Mammary epithelial cell (primary cell): ENCODE data around the gene DOCK2.

Source experiments
- EZH2 ChIP-seq: IDR thresholded peaks from 2 replicates; pipeline ENCODE4 v1.6.1; 2012; ENCODE audit warnings: low read length, inconsistent platforms, borderline replicate concordance
- TF ChIP-seq, protein P1 (sequence below), 2 donors: IDR thresholded peaks in 1 of 2; conservative IDR thresholded peaks in 1 of 2; 2 replicates each; pipeline ENCODE4 v1.5.1; 2011 to 2012; ENCODE audit warnings: inconsistent platforms in 2 of 2, low read length in 2 of 2, mild to moderate bottlenecking in 2 of 2, control low read depth in 1 of 2, low read depth in 1 of 2; ENCODE audit not compliant: insufficient read depth in 1 of 2; ENCODE audit errors: extremely low read depth in 1 of 2

DNA sequence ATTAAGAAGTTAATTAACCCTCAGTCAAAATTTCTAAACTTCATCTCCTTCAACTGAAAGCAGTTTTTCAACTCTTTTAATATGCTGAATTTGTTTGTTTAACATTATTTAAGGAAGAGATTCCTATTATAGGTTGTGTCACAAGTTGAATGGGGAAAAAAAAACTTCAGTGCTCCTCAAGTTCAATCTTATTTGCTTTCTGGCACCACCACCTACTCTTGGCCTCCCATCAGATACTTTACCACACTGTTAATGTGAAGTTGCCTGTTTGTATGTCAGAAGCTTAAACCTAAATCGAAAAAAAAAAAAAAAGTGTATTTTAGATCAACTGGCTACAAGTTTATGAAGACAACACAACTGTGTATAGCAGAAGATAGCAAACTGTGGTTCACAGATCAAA lies 4.1 kb upstream of the DOCK2 start:
- TF ChIP-seq, protein P1, sequence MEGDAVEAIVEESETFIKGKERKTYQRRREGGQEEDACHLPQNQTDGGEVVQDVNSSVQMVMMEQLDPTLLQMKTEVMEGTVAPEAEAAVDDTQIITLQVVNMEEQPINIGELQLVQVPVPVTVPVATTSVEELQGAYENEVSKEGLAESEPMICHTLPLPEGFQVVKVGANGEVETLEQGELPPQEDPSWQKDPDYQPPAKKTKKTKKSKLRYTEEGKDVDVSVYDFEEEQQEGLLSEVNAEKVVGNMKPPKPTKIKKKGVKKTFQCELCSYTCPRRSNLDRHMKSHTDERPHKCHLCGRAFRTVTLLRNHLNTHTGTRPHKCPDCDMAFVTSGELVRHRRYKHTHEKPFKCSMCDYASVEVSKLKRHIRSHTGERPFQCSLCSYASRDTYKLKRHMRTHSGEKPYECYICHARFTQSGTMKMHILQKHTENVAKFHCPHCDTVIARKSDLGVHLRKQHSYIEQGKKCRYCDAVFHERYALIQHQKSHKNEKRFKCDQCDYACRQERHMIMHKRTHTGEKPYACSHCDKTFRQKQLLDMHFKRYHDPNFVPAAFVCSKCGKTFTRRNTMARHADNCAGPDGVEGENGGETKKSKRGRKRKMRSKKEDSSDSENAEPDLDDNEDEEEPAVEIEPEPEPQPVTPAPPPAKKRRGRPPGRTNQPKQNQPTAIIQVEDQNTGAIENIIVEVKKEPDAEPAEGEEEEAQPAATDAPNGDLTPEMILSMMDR (conservative IDR thresholded peaks at IDR 0.05 in 1 of 2, IDR thresholded peaks at IDR 0.05 in 1 of 2; ENCODE audit: extremely low read depth in 1 of 2, insufficient read depth in 1 of 2, low read depth in 1 of 2, low read length in 2 of 2), result no peak
- no peak for TF ChIP-seq EZH2
